DMS53 treated with DMSO at 0.1 percent for 48 hours (cell line): ENCODE results near the gene SKIL.
A peak's percentile ranks its signal among the peaks of the same experiment; 100 is the strongest.

Experiments used
- DNase-seq: peaks from one replicate; lab custom pipeline; 2025; ENCODE audit not compliant: unreplicated experiment; lab: John Stamatoyannopoulos, UW

Gene SKIL

GRCh38 chr3:170391108-170391507 lies 33.6 kb downstream of the SKIL start:
- no peak for DNase-seq

- no peak for DNase-seq
Measured at GRCh38 chr3:170397685-170398084, 40.2 kb downstream of the SKIL start.

- no peak for DNase-seq
Measured at GRCh38 chr3:170405101-170405500, 47.6 kb downstream of the SKIL start.

DNA sequence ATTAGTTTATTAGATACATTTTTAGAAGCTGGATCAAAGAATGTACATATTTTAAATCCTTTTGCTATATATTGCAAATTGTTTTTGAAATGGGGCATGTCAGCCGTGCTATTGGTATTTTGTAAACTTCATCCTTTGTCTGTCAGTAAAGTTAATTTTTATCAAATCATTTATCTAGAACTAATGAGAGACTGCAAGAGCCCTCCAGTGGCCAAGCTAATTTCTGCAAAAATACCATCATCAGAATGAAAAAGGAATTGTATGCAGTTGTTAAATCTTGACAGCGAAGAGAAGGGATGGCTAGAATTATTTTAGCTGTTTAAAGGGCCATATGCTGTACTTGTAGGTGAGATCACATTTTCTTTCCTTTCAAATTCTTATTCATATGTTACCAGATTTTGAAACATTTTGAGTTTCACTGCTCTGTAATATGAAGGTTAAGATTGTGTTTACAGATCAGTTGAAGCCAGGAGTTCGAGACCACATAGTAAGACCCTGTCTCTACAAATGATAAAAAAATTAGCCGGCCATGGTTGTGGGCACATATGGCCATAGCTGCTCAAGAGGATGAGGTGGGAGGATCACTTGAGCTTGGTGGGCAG lies 53.0 kb downstream of the SKIL start:
- DNase-seq = no peak

GRCh38 chr3:170413291-170413690 lies 55.8 kb downstream of the SKIL start:
- DNase-seq = no peak

DNA sequence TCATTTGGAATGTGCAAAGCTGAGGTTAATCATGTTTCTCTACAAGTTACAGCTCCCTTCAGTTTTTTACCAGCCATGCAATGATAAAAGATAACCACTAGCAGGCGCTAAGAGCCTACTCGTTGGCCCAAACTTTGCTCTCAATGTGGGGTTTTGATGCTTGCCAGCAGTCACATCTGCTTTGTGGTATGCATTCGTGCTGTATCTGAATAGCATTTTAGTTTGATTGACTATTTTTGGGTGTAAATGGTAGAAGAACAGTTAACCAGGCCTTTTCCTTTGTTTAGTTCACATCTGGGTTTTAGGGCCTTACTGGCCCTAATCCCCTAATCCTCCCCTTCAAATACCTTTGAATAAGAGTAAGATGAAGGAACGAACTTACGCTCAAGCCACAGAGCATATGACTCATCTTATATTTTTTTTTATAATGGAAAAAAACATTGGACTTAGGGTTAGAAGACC lies 56.7 kb downstream of the SKIL start:
- peak; percentile 47 for DNase-seq

GRCh38 chr3:170417090-170417489 lies 59.6 kb downstream of the SKIL start:
- DNase-seq = no peak

DNA sequence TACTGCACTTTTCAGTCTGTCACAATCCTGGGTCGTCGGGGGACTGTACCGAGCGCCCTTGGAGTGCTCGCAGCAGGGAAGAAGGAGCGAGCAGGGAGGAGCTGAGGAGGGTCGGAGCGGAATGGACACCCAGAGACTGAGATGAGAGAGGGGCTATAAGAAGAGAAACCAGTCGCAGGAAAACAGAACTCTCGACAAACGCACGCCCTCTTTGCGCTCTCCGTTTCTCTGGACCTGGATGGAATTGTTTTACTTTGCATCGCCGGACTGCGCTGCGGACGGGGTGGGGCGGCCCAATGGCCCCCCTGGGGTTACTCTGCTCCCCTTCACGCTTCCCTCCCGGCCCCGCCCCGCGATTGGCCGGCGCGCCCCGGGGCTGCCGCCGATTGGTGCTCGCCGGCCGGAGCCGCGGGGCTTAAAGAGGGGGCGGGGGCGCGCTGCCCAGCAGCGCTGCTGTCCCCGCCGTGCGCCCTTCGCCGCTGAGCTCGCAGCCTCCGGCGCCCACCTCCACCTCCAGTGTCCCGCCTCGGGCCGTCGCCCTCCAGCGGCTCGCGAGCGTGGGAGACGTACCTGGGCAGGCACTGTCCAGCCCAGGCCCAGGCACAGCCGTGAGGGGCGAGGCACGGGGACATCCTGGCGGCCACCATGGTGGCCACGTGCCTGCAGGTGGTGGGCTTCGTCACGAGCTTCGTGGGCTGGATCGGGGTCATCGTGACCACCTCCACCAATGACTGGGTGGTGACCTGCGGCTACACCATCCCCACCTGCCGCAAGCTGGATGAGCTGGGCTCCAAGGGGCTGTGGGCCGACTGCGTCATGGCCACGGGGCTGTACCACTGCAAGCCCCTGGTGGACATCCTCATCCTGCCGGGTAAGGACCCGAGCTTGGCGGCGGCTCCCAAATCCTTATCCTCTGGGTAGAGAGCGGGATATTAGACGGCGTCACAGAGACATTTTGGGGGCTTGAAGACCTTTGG lies 61.2 kb downstream of the SKIL start, which contains the start of gene CLDN11:
CLDN11 (plus strand) TSS at position 447 of the 977 bp plus-strand sequence; CDS start at position 646, 199 bp downstream.
- no peak for DNase-seq

GRCh38 chr3:170419557-170420087 lies 62.1 kb downstream of the SKIL start:
- DNase-seq = no peak

GRCh38 chr3:170420307-170420821 lies 62.8 kb downstream of the SKIL start:
- DNase-seq = no peak

- DNase-seq = no peak
Measured at GRCh38 chr3:170421111-170421641, 63.7 kb downstream of the SKIL start.

GRCh38 chr3:170421758-170422157 lies 64.2 kb downstream of the SKIL start:
- no peak for DNase-seq

- DNase-seq = no peak
Measured at GRCh38 chr3:170423001-170423615, 65.6 kb downstream of the SKIL start.

- DNase-seq = no peak
Measured at GRCh38 chr3:170424879-170425278, 67.4 kb downstream of the SKIL start.

DNA sequence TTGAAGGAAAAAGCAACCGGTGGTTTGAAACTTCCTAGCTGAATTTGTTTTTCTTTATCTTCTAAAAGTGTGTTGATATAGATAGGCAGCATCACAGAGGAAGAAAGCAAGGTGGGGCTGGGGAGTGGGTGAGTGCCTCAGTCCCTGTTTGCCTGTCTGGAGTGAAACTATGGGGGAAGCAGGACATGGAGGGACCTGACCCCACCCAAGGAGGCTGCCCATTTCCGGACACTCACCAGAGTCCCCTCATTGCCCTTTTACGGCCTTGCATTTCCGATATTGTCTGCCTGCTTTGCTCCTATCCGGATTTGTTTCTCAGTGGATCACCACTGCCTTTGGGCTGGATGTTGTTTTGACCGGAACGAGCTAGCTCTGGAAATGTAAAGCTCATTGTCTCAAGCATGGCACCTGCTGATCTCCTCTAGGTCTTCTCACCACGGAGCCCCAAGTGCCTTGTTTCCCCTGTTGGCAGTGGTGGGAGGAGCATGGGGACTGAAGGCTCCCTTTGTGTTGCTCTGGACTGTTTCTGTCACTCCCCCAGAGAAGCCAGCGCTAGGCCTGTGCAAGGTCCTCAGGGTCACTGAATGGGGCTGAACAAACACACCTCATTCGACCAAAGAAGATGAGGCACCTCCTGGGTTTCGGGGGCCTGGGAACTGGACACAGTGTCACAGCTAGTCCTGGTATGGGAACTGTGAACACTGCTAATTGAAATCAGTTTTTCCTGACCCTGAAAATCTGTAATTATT lies 68.2 kb downstream of the SKIL start:
- DNase-seq = no peak

DNA sequence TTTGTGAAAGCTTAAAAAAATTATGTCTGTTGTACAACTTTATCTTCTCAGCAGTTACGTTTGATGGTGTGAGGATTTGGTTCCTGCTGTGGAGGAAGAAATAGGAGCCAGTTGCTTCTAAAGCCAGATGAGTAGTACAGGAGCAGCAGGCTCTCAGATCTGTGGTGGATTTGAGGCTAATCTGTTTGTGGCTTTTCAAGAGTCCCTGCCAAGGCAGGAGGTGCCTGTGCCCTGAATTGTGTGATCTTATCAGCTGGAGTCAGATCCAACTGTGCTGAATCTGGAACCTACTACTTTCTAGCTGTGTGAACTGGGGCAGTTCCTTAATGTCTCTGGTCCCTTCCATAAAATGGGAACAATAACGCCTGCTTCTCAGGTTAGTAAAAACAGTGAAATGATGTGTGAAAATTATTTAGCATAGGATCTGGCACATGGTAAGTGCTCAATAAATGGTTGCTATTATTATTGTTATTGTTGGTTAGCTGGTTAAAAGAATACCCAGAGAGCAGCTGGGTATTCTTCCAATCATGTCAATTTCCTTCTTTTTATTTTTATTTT lies 68.8 kb downstream of the SKIL start:
- no peak for DNase-seq

- DNase-seq = no peak
Measured at GRCh38 chr3:170428095-170428494, 70.6 kb downstream of the SKIL start.

- no peak for DNase-seq
Measured at GRCh38 chr3:170429050-170429449, 71.5 kb downstream of the SKIL start.

DNA sequence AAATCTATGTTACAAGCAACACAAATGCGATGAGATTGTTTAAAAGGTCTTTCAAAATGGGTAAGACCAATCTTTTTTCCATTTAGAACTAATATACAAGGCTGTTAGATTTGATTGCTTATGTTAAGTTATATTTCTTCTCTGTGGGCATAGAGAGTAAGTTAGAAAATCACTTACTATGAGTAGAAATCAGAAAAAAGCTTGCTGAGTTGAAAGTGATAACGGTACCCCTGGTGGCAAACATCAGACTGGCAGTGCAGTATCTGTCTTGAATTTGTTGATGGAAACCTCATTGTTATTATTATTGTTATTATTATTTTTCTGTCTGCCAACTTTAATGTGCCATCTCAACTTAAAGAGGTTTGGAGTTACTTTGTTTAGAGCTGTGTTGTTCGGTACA lies 73.5 kb downstream of the SKIL start:
- DNase-seq = no peak

- DNase-seq = no peak
Measured at GRCh38 chr3:170432416-170432815, 74.9 kb downstream of the SKIL start.
